MCF 10A (cell line): Measurements from ENCODE around the gene KIF3A. TPM values are rescaled to one million over a fixed set of nuclear protein-coding genes. Genes with fewer than 3 reads are reported as not detected.

ENCODE experiments used
- BruUV-seq: library from RNA; stranded (reverse); fragments of 400-500 nt; replicated peaks from 2 replicates; lab custom pipeline; 2021; lab: Mats Ljungman, UMichigan
- CTCF ChIA-PET: fragments of 300-600 bp; sonication (Branson Sonifier 250); formaldehyde crosslinking; extraction: SDS; loops from one replicate; lab custom pipeline; 2021; ENCODE audit warnings: antibody characterized with exemption, inconsistent platforms; lab: Yijun Ruan, JAX
- POLR2A ChIA-PET: fragments of 300-600, 350-650 bp; sonication (Branson Sonifier 250); formaldehyde crosslinking; extraction: SDS; loops from one replicate; lab custom pipeline; 2020; ENCODE audit warnings: antibody characterized with exemption, inconsistent platforms; lab: Yijun Ruan, JAX
- DNase-seq: peaks from one replicate; pipeline ENCODE4 v3.0.0-alpha.2; 2018; ENCODE audit not compliant: unreplicated experiment
- H3K27ac Mint-ChIP-seq: one replicate; pipeline ENCODE4 v1.8.0; 2022; ENCODE audit warnings: mild to moderate bottlenecking, low read depth, mixed read lengths; ENCODE audit not compliant: unreplicated experiment
- H3K27me3 Mint-ChIP-seq: one replicate; pipeline ENCODE4 v1.8.0; 2022; ENCODE audit warnings: mixed read lengths; ENCODE audit not compliant: insufficient read depth, unreplicated experiment
- H3K36me3 Mint-ChIP-seq: one replicate; pipeline ENCODE4 v1.8.0; 2022; ENCODE audit warnings: mild to moderate bottlenecking, moderate library complexity, mixed read lengths; ENCODE audit not compliant: insufficient read depth, unreplicated experiment
- H3K4me1 Mint-ChIP-seq: one replicate; pipeline ENCODE4 v1.8.0; 2022; ENCODE audit warnings: mixed read lengths; ENCODE audit not compliant: insufficient read depth, unreplicated experiment
- H3K4me3 Mint-ChIP-seq: one replicate; pipeline ENCODE4 v1.8.0; 2022; ENCODE audit warnings: mild to moderate bottlenecking, moderate library complexity, mixed read lengths; ENCODE audit not compliant: unreplicated experiment
- H3K9me3 Mint-ChIP-seq: one replicate; pipeline ENCODE4 v1.8.0; 2022; ENCODE audit warnings: mixed read lengths; ENCODE audit not compliant: unreplicated experiment
- CTCF ChIP-seq: fragments of 200-600 bp; IDR thresholded peaks from one replicate; pipeline ENCODE4 v1.8.0; 2022; ENCODE audit warnings: antibody characterized with exemption, mild to moderate bottlenecking; ENCODE audit not compliant: unreplicated experiment
- intact Hi-C: fragments of 100-400 bp; cut with micrococcal nuclease; formaldehyde crosslinking; loops from 2 replicates; pipeline ENCODE4 v1.14.1; 2022
- total RNA-seq: library from RNA; stranded (reverse); gene quantifications from 2 replicates; pipeline ENCODE4 v1.2.3, GENCODE V29; 2022

KIF3A gene
- total RNA-seq, 1 experiment from 2014 or later: 23.9 TPM

GRCh38 chr5:132761321-132762240 is 24.2 kb upstream of the KIF3A start:
- TF ChIP-seq CTCF: no peak
- BruUV-seq: no TSS peak
- intact Hi-C loops: no loop called here
- Mint-ChIP-seq H3K27me3 (no peaks in the 10 kb centered on the region), H3K9me3 (no peaks in the 10 kb centered on the region), H3K4me1 (no peaks in the 10 kb centered on the region), H3K27ac (no peak overlapping the region), H3K36me3 (peaks cover 16% of the 10 kb centered on the region), H3K4me3 (no peak overlapping the region)
- POLR2A ChIA-PET: interaction anchor here (1.3 kb wide), 1 partner anchor 14 kb away, joined by 4 read pairs; no protein-coding TSS in a partner anchor
- CTCF ChIA-PET: no interaction called here
- no peak for DNase-seq

GRCh38 chr5:132760601-132761317 is 23.4 kb upstream of the KIF3A start:
- H3K4me1 Mint-ChIP-seq: no peaks in the 10 kb centered on the region
- no peak overlapping the region for H3K4me3 Mint-ChIP-seq
- no peaks in the 10 kb centered on the region for H3K27me3 Mint-ChIP-seq
- intact Hi-C loops: no loop called here
- H3K9me3 Mint-ChIP-seq: no peaks in the 10 kb centered on the region
- no peak overlapping the region for H3K27ac Mint-ChIP-seq
- no TSS peak for BruUV-seq
- H3K36me3 Mint-ChIP-seq: peaks cover 16% of the 10 kb centered on the region
- POLR2A ChIA-PET: interaction anchor here (1.3 kb wide), 1 partner anchor 15 kb away, joined by 4 read pairs; no protein-coding TSS in a partner anchor
- no peak for DNase-seq
- CTCF ChIA-PET: interaction anchor here (0.5 kb wide), 1 partner anchor 142 kb away, joined by 3 read pairs; no protein-coding TSS in a partner anchor
- no peak for TF ChIP-seq CTCF

DNA sequence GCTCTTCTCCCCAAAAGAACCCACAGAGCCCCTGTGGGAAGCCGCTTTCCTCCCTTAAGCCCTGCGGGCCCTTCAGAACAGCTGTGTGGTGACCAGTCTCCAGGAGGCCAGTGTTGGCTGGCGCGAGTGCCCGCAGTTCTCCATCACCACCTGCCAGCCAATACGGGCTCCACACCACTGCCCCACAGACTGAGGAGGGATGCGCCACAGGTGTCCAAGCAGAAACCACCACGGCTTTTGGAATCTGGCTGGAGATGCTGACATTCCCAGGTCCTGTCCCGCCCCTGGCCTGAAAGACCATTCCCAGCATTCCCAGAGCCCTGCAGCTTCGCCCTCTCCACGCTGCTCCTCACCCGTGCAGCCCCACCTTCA is 22.7 kb upstream of the KIF3A start:
- ChIA-PET POLR2A (no interaction called here), CTCF (interaction anchor here (0.6 kb wide), 1 partner anchor 435 kb away, joined by 3 read pairs; no protein-coding TSS in a partner anchor)
- Mint-ChIP-seq H3K4me3 (no peak overlapping the region), H3K36me3 (peaks cover 11% of the 10 kb centered on the region), H3K4me1 (no peaks in the 10 kb centered on the region), H3K27ac (no peak overlapping the region), H3K9me3 (no peaks in the 10 kb centered on the region), H3K27me3 (no peaks in the 10 kb centered on the region)
- BruUV-seq: no TSS peak
- intact Hi-C loops: no loop called here
- no peak for TF ChIP-seq CTCF
- DNase-seq: no peak
